Measurements from ENCODE around the gene COL20A1. TPM values are rescaled to one million over a fixed set of nuclear protein-coding genes. Genes with fewer than 3 reads are reported as not detected.

The COL20A1 gene
- total RNA-seq, 1 experiment from 2014 or later, result 2.3 TPM

- peaks cover 56% of the 10 kb centered on the region for H3K27me3 Mint-ChIP-seq (ENCODE audit: low read depth)
- no peaks in the 10 kb centered on the region for H3K79me2 ChIP-seq (ENCODE audit: insufficient read depth, low read length)
- no CpG with 5 or more reads among the region's 31 CpGs for WGBS (ENCODE audit: extremely low coverage, insufficient read length, low lambda C conversion rate)
- H2BK12ac ChIP-seq (ENCODE audit: insufficient read length, low read depth, low read length), result no peak overlapping the region
- H3K14ac ChIP-seq (ENCODE audit: insufficient read depth, low read length), result no peak overlapping the region; the same call in 1 of the 2 replicates
- no peak for DNase-seq
- H4K5ac ChIP-seq (ENCODE audit: insufficient read length, low read depth, low read length), result no peak overlapping the region
- no peak overlapping the region for H3K23ac ChIP-seq (ENCODE audit: insufficient read length, low read depth, low read length)
- H3K4ac ChIP-seq (ENCODE audit: low read depth, low read length), result no peak overlapping the region
- peaks cover 24 to 28% of the 10 kb centered on the region in 2 experiments for H3K4me1 Mint-ChIP-seq
- H2BK15ac ChIP-seq (ENCODE audit: low read depth, low read length), result no peak overlapping the region
- no peak overlapping the region for H2BK120ac ChIP-seq (ENCODE audit: low read depth, low read length, poor library complexity, severe bottlenecking)
- peaks cover 0 to under 1% of the 10 kb centered on the region in 2 experiments; a peak in 3 of 5 replicates for H3K9me3 Mint-ChIP-seq
- H4K8ac ChIP-seq (replicated peaks; ENCODE audit: insufficient read length, low read depth, low read length), result no peak overlapping the region
- peak overlapping the region in 1 of 2 experiments; percentile 35; a peak in 1 of 5 replicates for H3K4me3 Mint-ChIP-seq
- peaks cover 4% of the 10 kb centered on the region; the same call in 1 of the 2 replicates for H3K27me3 ChIP-seq (ENCODE audit: insufficient read depth, low read length)
- no peak overlapping the region for H2BK5ac ChIP-seq (ENCODE audit: insufficient read length, low read length)
- no peaks in the 10 kb centered on the region for H3K79me1 ChIP-seq (ENCODE audit: insufficient read depth, low read depth, low read length, poor library complexity, severe bottlenecking)
- H3K18ac ChIP-seq (ENCODE audit: insufficient read length, low read depth, low read length), result no peak overlapping the region
- TF ChIP-seq CTCF (conservative IDR thresholded peaks at IDR 0.05), result no peak
- H3K27ac Mint-ChIP-seq, result no peak overlapping the region
- H3T11ph ChIP-seq (ENCODE audit: low read length), result no peak overlapping the region
- no peak overlapping the region for H2AFZ ChIP-seq (ENCODE audit: low read length)
- H3K9me3 ChIP-seq (ENCODE audit: control insufficient read depth, low read depth, low read length), result no peaks in the 10 kb centered on the region
- H3K56ac ChIP-seq (ENCODE audit: insufficient read length, low read depth, low read length), result no peak overlapping the region
- H2BK20ac ChIP-seq (ENCODE audit: low read depth, low read length, poor library complexity, severe bottlenecking), result no peak overlapping the region
- no peaks in the 10 kb centered on the region for H4K20me1 ChIP-seq (ENCODE audit: control insufficient read depth, insufficient read depth, insufficient read length)
- 0 out of 7 replicates have a peak, but pooled peaks cover 0 to under 1% (median 0%) of the 10 kb centered on the region in 3 experiments for H3K36me3 Mint-ChIP-seq (ENCODE audit: insufficient read depth in 1 of 3, low read depth in 3 of 3)
- H3K9ac ChIP-seq (ENCODE audit: extremely low read depth, insufficient read length, low read length), result no peak overlapping the region
- H2AK5ac ChIP-seq (ENCODE audit: insufficient read length, low read length), result no peak overlapping the region
- H3K27ac ChIP-seq (ENCODE audit: insufficient read length, low read depth, low read length), result no peak overlapping the region
- peaks cover 15% of the 10 kb centered on the region for H3K23me2 ChIP-seq (ENCODE audit: insufficient read length, low read depth, low read length, poor library complexity, severe bottlenecking)
- H3K4me1 ChIP-seq (ENCODE audit: insufficient read depth, low read length), result no peaks in the 10 kb centered on the region
- H3K4me2 ChIP-seq (ENCODE audit: insufficient read depth, insufficient read length, low read length), result no peak overlapping the region
- no peak overlapping the region for H4K91ac ChIP-seq (ENCODE audit: insufficient read length, low read depth, low read length)
Measured at GRCh38 chr20:63255931-63256704, 36.9 kb upstream of the COL20A1 start.

Measured in H9 (cell line).